KOPT-K1 (cell line): ENCODE data around the gene MAP4K3.
"Not testable (repeated sequence)": the region's sequence is repeated elsewhere in the genome, so short reads cannot be mapped to it uniquely, and the experiment has no call there.

Source experiments
- H3K27ac ChIP-seq: fragments of 200-600 bp; sonication (generic); 2 replicates; pipeline ENCODE4 v1.5.1; 2016; ENCODE audit warnings: antibody characterized with exemption, mild to moderate bottlenecking, low read depth, low read length; ENCODE audit not compliant: poor library complexity, severe bottlenecking
- H3K36me3 ChIP-seq: fragments of 200-600 bp; sonication (generic); 2 replicates; pipeline ENCODE4 v1.5.1; 2017; ENCODE audit warnings: antibody characterized with exemption, mild to moderate bottlenecking, low read length, moderate library complexity; ENCODE audit not compliant: insufficient read depth
- H3K9me3 ChIP-seq: fragments of 200-600 bp; sonication (generic); 2 replicates; pipeline ENCODE4 v1.5.1; 2017; ENCODE audit warnings: antibody characterized with exemption, low read length, mild to moderate bottlenecking; ENCODE audit not compliant: insufficient read depth, poor library complexity, severe bottlenecking

The MAP4K3 gene

GRCh38 chr2:39405364-39405763, 31.7 kb downstream of the MAP4K3 start:
- Histone ChIP-seq H3K9me3 (no peaks in the 10 kb centered on the region), H3K27ac (no peak overlapping the region), H3K36me3 (no peaks in the 10 kb centered on the region)

- no peaks in the 10 kb centered on the region for H3K36me3 ChIP-seq
- H3K27ac ChIP-seq: no peak overlapping the region
- no peaks in the 10 kb centered on the region for H3K9me3 ChIP-seq
Observed at GRCh38 chr2:39403311-39403710, 33.8 kb downstream of the MAP4K3 start.

- H3K36me3 ChIP-seq: no peaks in the 10 kb centered on the region
- H3K27ac ChIP-seq: no peak overlapping the region
- no peaks in the 10 kb centered on the region for H3K9me3 ChIP-seq
Observed at GRCh38 chr2:39401319-39401718, 35.8 kb downstream of the MAP4K3 start.

GRCh38 chr2:39399570-39399969, 37.5 kb downstream of the MAP4K3 start:
- H3K9me3 ChIP-seq: no peaks in the 10 kb centered on the region
- no peak overlapping the region for H3K27ac ChIP-seq
- H3K36me3 ChIP-seq: no peaks in the 10 kb centered on the region

- Histone ChIP-seq H3K27ac (no peak overlapping the region), H3K36me3 (no peaks in the 10 kb centered on the region)
Observed at GRCh38 chr2:39395313-39395712, 41.8 kb downstream of the MAP4K3 start.

GRCh38 chr2:39394516-39394961, 42.5 kb downstream of the MAP4K3 start:
- no peaks in the 10 kb centered on the region for H3K36me3 ChIP-seq
- no peaks in the 10 kb centered on the region for H3K9me3 ChIP-seq
- H3K27ac ChIP-seq: no peak overlapping the region

More at GRCh38 chr2:39395313-39395712, 41.8 kb downstream of the MAP4K3 start:
- no peaks in the 10 kb centered on the region for H3K9me3 ChIP-seq

- H3K9me3 ChIP-seq: no peaks in the 10 kb centered on the region
- no peaks in the 10 kb centered on the region for H3K36me3 ChIP-seq
- no peak overlapping the region for H3K27ac ChIP-seq
Observed at GRCh38 chr2:39392672-39393071, 44.4 kb downstream of the MAP4K3 start.

GRCh38 chr2:39390216-39390615, 46.9 kb downstream of the MAP4K3 start:
- H3K27ac ChIP-seq: no peak overlapping the region
- H3K9me3 ChIP-seq: peaks cover 7% of the 10 kb centered on the region
- H3K36me3 ChIP-seq: no peaks in the 10 kb centered on the region

GRCh38 chr2:39386064-39386463, 51.0 kb downstream of the MAP4K3 start:
- peaks cover 7% of the 10 kb centered on the region for H3K9me3 ChIP-seq
- H3K27ac ChIP-seq: no peak overlapping the region
- no peaks in the 10 kb centered on the region for H3K36me3 ChIP-seq

- Histone ChIP-seq H3K27ac (no peak overlapping the region), H3K36me3 (no peaks in the 10 kb centered on the region), H3K9me3 (peaks cover 7% of the 10 kb centered on the region)
Observed at GRCh38 chr2:39385172-39385571, 51.9 kb downstream of the MAP4K3 start.

GRCh38 chr2:39384071-39384470, 53.0 kb downstream of the MAP4K3 start:
- not testable (repeated sequence) for H3K36me3 ChIP-seq, H3K9me3 ChIP-seq, H3K27ac ChIP-seq

GRCh38 chr2:39383146-39383545, 53.9 kb downstream of the MAP4K3 start:
- Histone ChIP-seq H3K9me3 (peaks cover 7% of the 10 kb centered on the region), H3K27ac (no peak overlapping the region)

GRCh38 chr2:39381653-39382052, 55.4 kb downstream of the MAP4K3 start:
- Histone ChIP-seq H3K36me3 (no peaks in the 10 kb centered on the region), H3K9me3 (peaks cover 7% of the 10 kb centered on the region), H3K27ac (no peak overlapping the region)

More at GRCh38 chr2:39383146-39383545, 53.9 kb downstream of the MAP4K3 start:
- H3K36me3 ChIP-seq: no peaks in the 10 kb centered on the region

- H3K36me3 ChIP-seq: peaks cover 5% of the 10 kb centered on the region; the same call in 1 of the 2 replicates
- no peak overlapping the region for H3K27ac ChIP-seq
- H3K9me3 ChIP-seq: peaks cover 3% of the 10 kb centered on the region
Observed at GRCh38 chr2:39380525-39381150, 56.4 kb downstream of the MAP4K3 start.

GRCh38 chr2:39379643-39380524, 57.2 kb downstream of the MAP4K3 start:
- Histone ChIP-seq H3K9me3 (peaks cover 4% of the 10 kb centered on the region), H3K27ac (no peak overlapping the region)

More at GRCh38 chr2:39379643-39380524, 57.2 kb downstream of the MAP4K3 start:
- H3K36me3 ChIP-seq: peaks cover 9% of the 10 kb centered on the region; the same call in 1 of the 2 replicates
